ENCODE measurements around the gene PRR14.

PRR14 gene

DNA sequence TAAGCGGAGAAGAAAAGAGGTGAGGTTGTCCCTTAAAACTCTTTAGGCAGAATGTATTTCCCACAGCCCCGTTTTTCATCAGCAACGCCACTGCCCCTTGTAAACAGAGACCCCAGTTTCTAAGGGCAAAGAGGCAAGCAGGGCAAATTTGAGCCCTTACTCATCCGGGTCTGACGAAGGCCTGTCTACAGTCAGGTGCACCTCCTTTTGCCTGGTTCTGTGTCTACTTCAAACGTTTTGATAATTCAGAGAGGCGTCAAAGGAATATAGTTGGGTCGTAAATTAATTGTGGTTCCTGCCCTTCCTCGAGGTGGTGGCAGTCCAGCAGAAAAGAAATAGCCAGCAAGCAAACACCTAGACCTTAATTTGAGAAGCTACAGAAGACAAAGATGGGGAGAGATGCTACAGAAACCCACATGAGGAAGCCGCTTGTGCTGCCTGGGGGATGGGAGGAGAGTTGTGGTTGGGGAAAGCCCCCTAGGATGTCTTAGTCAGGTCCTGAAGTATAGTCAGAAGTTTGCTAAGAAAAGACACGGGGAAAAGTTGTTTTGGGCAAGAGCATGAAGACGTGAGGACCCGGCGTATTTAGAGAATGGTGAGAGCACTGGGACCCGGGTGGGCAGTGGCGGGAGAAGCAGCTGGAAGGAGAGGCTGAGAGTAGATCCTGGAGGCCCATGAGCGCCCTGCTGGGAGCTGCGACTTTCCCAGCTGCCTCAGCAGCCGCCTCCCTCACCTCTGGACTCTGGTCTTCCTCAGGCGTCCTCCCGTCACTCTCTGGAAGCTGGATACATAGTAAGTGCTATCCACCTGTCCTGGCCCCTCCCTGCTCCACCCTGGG is 9.9 kb downstream of the PRR14 start:
- no peak for DNase-seq

DNA sequence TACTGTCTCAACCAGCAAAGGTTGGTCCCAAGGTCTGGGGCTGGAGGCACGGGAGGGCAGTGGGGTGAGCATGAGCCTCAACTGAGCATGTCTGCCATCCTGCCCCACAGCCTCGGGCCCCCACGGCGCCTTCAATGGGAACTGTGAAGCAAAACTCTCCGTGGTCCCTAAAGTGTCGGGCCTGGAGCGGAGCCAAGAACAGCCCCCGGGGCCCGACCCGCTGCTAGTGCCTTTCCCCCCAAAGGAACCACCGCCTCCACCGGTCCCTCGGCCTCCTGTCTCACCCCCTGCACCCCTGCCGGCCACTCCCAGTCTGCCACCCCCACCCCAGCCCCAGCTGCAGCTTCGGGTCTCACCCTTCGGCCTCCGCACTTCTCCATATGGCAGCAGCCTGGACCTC is 11.7 kb downstream of the PRR14 start:
- DNase-seq = no peak

DNA sequence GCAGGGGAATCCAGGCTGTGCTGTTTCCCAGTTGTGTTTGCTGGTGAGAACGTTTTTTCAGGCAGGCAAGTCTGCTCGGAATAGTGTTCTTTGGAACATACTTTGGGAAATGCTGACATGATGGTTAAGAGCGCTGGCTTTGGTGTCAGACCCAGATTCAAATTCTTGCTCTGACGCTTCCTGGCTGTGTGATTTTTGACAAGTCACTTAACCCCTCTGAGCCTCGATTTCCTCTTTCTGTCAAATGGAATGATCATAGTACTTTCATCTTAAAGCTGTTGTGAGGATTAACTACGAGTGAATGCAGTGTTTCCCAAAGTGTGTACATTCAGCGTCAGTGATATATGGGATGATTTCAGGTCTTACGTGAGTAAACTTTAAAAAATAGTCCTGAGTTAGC is 12.3 kb downstream of the PRR14 start:
- no peak for DNase-seq

DNA sequence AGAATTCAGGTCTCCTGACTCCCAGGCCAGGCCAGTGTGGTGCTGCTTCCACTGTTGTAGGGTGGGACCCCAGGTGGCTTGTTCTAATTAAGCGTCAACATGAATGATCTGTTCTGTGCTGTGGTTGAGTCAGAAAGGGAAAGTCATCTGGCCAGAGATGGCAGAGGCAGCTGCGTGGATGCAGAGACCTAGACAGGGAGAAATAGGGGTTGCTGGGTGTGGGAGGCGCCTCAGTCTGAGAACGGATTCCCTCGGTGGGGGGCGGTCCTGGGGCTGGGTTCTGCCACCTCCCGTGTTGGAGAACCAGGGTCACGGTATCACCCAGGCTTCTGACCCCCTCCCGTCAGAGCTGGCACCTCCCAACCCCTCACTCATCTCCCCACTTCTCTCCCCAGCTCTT is 13.1 kb downstream of the PRR14 start:
- no peak for DNase-seq

DNA sequence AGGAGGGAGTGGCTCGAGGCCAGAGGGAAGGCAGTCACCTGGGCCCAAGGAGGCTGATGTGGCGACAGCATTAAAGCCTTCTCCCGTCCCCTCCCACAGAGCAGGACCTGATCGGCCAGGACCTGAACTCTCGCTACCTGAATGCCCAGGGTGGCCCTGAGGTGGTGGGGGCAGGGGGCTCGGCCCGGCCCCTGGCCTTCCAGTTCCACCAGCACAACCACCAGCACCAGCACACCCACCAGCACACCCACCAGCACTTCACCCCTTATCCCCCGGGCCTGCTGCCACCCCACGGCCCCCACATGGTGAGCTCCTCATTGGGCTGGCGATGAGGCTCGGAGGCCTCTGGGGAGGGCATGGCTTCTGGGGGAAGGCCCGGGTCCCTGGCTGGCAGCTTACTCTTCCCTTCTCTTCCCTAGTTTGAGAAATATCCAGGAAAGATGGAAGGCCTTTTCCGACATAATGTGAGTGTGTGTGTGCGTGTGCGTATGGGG is 13.9 kb downstream of the PRR14 start:
- no peak for DNase-seq

DNA sequence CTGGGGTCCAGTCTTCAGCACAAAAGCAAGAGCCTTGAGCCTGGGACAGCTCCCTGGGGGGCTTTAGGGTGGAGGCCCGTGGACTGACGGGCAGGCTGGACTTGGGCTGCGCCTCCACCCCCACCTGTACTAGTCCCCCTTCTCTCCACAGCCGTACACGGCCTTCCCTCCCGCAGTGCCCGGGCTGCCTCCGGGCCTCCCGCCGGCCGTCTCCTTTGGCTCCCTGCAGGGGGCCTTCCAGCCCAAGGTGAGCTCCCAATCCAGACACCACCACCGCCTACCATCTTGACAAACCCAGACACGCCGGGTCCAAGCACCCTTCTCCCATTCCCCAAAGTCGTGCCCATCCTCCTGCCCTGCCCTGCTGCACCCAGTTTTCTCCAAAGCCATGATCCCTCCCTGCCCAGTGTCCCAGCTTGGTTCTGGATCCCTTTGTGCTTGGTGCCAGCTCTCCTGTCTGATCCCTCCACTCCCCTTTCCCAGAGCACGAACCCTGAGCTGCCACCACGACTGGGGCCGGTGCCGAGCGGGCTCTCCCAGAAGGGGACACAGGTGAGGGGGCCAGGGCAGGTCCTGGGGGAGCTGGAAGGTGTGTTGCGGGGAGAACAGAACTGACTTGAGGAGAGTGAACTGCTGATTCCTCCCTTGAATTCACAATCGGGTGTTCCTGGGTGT is 14.5 kb downstream of the PRR14 start:
- DNase-seq = no peak

DNA sequence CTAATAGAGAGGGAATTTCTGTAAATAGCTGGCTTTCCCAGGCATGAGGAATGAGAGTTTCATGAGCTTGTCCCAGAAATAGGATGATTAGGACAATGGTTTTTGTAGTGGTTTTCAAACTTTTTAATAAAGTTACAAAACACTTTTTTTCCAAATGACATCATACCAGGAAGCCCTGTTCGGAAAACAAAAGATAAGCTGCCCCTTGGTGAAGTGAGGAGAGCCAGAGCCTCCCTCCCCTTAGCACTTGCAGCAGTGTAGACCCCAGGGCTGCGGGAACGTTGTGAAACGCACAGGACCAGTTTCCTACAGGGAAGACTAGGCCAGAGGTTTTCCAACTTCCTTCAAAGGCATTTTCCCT is 15.1 kb downstream of the PRR14 start:
- no peak for DNase-seq

DNA sequence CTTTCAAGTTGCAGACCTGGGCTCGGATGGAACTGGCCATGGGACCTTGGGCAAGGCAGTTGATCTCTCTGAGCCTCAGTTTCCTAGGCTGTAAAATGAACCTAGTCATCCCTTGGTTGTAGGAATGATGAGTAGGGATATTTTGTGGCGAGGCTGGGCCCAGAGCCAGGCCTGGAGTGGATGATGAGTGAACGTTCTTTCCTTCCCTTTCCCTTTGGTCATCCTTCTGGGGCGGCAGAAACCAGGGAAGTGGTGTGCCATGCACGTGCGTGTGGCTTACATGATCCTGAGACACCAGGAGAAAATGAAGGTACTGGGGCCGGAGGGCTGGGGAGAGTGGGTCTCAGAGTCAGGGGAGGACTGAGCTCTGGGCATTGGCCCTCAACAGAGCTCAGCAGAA is 15.9 kb downstream of the PRR14 start:
- no peak for DNase-seq

DNA sequence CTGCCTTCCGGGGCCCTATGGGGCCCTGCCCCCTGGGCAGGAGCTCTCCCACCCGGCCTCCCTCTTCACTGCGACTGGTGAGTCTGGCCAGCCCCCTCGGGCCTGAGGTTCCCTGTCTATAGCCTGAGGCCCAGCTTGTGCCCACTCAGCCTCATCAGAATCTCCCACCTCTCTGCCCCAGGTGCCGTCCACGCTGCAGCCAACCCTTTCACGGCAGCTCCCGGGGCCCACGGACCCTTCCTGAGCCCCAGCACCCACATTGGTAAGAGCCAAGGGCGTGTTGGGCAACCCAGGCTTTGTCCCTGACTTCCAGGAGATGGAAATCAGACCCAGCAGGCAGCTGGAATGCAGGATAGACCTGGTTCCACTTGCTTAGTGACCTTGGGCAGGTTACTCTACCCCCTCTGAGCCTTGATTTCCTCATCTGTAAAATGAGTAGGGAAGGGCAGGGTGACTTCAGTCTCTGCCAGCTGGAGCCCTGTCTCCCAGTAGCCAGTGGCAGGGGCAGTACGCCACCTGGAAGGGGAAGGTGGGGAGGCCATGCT is 16.7 kb downstream of the PRR14 start:
- DNase-seq = no peak

DNA sequence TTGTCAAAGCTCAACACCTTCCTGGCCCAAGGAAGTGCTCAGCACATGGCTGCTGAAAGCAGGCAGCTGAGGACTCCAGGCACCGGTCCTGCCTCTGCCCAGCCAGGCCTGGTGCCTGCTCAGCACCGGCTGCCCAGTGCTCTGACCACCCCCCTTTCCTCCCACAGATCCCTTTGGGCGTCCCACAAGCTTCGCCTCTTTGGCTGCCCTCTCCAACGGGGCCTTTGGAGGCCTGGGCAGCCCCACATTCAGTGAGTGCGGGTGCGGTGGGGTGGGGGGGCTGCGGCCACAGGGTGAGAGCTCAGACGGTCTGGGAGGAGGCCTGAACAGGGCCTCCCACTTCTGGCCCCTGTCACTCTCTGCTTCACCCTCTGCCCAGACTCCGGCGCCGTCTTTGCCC is 17.6 kb downstream of the PRR14 start:
- DNase-seq = no peak

DNA sequence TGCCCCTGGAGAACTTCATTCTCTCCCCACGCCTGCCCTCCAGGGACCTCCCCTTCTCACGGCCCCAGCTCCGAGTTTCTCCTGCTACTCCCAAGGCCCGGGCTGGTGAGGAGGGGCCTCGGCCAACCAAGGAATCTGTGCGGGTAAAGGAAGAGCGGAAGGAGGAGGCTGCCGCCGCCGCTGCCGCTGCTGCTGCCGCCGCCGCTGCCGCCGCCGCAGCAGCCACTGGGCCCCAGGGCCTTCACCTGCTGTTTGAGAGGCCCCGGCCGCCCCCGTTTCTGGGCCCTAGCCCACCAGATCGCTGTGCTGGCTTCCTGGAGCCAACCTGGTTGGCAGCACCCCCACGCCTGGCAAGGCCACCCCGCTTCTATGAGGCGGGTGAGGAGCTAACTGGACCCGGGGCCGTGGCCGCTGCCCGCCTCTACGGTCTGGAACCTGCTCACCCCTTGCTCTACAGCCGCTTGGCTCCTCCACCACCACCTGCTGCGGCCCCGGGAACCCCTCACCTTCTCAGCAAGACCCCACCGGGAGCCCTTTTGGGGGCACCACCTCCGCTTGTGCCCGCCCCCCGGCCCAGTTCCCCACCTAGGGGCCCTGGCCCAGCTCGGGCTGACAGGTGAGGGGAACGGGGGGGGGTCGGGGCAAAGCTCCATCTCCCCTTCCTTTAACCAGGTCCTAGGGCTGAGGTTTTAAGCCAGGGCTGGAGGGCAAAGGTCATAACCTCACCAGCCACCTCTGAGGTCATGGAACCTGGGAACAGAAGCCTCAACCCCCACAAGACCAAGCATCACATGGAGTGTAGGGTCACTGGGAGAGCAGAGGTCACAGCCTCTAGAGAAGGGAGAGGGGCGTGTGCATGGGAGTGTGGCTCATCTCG is 18.5 kb downstream of the PRR14 start:
- DNase-seq = no peak

DNA sequence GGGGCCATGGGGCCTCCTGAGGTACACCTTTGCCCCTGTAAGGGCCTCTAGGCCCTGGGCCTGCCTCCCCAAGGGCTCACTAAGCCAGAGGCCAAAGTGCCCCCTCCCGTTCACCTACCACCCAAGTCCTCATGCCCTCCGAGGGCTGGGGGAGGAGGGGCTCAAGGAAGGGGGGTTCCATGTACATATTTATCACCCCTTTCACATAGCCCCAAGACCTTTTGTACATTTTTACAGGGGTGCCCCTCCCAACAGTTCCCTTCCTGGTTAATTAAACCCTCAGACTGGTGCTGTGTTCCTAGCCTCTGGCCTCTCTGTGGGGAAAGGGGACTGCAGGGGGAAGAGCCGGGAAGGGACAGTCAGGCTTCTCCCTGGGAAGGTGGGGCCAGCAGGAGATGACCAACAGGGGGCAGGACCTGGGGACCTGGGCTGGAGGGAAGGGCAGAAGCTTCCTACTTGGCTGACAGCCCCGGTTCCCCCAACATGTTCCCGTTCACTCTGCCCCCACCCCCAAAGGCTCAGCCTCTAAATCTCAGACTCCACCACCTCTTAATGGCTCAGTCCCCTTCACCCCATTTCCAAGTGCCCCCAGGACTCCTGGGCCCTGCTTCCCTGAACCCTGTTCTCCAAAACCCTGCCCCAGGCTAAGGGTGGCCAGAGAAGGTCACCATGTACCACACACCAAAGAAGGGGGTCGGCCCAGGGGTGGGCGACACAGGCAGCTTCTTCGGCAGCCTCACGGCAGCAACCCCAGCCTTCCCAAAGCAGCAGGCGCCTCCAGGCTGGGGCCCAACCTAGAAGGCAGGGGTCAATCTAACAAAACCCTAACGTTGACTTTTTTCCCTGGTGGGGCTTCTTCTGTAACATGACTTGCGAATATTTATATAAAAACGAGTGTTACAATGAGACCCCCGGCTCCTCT is 19.4 kb downstream of the PRR14 start:
- no peak for DNase-seq

DNA sequence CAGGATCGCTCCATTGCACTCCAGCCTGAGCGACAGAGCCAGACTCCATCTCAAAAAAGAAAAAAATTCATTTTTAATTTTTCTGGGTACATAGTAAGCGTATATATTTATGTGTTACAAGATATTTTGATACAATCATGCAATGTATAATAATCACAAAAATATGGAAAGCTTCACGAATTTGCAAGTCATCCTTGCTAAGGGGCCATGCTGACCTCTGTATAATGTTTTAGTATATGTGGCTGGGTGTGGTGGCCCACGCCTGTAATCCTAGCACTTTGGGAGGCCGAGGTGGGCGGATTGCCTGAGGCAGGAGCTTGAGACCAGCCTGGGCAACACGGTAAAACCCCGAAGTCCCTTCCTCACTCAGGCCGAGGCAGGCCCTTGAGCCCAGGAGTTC is 24.4 kb downstream of the PRR14 start:
- no peak for DNase-seq

DNA sequence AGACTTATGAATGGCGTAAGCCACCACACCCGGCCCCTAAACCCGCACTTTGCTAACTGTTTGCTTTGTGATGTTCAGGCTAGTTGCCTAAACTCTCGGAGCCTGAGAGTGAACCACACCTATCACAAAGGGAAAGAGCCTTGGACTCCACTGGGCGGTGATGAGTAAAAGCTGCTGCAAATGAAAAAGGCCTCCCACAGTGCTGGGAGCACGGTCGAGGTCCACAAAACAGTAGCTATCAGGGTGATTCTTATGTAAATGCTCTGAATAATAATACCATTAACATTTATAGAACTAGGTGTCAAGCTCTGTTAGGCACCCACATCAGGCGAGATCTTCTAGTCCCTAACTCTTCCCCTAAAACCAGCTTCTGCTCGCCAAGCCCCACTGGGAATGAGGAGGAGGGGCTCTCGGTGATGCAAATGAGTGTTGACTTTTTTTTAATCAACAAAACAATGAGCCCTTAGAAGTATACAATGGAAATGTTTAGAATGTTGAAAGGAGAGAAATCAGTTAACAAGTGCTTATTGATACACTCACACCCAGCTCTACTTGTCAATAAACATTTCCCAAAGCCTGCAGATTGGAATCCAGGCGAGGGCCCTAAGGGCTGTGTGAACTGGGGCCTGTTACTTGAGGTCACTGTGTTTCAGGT is 27.3 kb downstream of the PRR14 start:
- DNase-seq = no peak

DNA sequence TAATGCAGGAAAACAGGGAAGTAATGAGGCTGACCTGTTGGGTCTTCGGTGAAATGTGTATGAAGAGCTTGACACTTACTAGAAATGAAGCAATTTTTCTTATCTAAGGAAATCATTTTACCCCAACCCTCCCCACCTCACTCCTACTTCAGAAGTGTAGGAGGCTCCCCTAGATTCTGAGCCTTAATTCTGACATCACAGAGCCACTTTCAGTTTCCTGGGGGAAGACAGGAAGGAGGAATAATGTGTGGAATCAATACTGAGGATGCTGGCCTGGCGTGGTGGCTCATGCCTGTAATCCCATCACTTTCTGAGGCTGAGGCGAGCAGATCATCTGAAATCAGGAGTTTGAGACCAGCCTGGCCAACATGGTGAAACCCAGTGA is 27.8 kb downstream of the PRR14 start:
- no peak for DNase-seq

DNA sequence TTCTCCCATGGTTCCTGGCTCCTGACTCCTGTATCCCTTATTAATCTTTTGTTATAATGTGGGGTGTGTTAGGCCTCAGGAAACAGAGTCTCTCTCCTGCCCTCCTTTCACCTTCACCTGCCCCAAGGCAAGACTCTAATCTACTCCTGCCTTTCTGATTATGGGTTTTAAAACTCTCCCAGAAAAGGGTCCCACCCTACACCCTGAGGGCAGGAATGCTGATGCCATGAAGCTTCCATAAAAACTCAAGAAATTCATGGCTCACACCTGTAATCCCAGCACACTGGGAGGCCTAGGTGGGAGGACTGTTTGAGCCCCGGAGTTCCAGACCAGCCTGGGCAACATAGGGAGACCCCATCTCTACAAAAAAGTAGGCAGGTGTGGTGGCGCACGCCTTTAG is 29.6 kb downstream of the PRR14 start:
- DNase-seq = no peak

DNA sequence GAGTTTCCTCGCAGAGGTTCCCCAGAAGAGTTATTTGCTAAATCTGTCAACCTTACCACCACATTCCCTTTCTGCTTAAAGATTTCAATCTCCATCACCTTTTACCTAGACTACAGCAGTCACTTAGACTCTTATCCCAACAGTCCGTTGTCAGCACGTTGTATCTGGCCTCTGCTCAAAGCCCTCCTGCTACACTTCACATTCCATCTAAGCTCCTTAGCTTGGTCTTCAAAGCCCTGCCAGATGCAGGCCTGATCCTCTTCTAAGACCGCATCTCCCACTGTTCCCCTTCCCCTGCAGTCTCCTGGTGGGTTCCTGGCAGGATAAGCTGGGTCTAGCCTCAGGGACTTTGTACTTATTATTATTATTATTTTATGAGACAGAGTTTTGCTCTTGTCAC is 37.9 kb downstream of the PRR14 start:
- no peak for DNase-seq

DNA sequence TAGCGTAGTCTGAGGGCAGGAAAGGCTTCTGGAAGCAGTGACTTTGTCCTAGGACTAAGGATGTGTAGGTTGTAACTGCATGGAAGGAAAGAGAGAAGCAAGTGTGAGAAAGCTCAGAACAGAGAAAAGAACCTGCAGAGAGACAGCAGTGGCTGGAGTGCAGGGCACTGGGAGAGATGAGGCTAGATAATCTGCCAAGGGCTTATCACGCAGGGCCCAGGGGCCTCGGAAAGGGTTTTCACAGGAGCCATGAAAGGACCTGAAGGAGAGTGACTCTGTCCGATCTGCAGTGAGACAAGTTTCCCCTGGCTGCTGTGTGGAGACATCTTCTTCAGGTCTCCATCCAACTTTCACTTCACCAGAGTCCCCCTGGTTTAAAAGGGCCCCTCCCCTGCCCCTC is 41.1 kb downstream of the PRR14 start:
- DNase-seq = no peak

DNA sequence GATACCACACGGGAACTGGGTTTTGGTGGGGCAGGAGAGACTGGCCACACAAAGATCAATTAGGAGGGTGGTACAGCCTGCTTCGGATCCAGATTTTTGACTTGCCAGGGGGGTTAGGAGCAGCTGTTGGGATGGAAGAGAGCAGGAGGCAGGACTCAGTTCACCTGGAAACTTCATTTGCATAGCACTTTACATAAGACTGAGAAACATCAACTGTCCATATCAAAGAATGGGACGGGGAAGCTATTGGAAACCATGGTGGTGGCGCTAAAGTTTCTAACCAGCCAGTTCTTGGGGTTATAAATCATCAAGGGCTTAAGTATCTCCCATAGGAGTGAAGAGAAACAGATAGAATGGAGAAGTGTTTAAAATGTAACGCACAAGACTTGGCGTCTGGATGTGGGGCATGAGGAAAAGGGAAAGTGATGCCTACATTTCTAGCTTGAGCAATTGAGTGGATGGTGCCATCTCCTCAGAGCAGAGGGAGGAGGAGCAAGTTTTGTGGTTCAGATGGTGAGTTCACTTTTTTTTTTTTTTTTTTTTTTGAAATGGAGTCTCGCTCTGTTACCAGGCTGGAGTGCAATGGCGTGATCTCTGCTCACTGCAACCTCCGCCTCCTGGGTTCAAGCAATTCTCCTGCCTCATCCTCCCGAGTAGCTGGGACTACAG is 41.8 kb downstream of the PRR14 start:
- no peak for DNase-seq

DNA sequence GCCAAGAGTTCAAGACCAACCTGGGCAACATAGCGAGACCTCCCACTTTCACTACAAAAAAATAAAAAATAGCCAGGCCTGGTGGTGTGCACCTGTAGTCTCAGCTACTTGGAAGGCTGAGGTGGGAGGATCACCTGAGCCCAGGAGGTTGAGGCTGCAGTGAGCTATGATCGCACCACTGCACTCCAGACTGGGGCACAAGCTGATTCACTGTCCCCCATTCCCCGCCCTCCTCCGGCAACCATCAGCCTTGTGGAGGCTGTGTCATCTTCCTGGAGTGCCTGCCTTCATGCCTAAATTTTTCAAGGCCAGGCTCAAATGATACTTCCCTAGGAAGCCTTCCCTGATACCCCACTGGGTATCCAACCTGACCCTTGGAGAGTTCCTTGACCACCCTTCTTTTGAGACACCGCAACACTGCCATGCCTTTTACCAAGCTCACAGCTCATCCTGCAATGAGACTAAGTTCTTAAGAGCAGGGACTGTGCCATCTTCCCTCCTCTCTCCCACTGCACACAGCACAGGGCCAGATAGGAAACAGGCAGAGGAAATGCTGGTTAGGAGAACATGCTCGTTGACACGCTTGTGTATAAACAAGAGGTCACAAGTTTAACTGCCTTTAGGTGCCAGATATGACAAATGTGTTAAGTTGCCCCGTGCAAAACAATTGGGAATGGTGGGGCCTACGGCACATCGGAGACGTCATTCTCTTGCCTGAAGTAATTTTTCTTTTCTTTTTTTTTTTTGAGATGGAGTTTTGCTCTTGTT is 44.4 kb downstream of the PRR14 start:
- no peak for DNase-seq

All from NCI-H1930 (cell line).